ENCODE measurements around the gene CRYBG1.

GRCh38 chr6:106413016-106413415, 52.5 kb downstream of the CRYBG1 start:
- TF ChIP-seq CTCF (IDR thresholded peaks at IDR 0.05; ENCODE audit: low read length) (no peak), EZH2phosphoT487 (IDR thresholded peaks at IDR 0.05; ENCODE audit: low read length) (no peak), EZH2 (optimal IDR thresholded peaks at IDR 0.05; ENCODE audit: low read depth, low read length) (no peak)
